OCI-M1 (cell line): ENCODE measurements around the gene TCF12.

ENCODE experiments used
- DNase-seq: peaks from one replicate; lab custom pipeline; 2025; lab: John Stamatoyannopoulos, UW

Gene TCF12

DNA sequence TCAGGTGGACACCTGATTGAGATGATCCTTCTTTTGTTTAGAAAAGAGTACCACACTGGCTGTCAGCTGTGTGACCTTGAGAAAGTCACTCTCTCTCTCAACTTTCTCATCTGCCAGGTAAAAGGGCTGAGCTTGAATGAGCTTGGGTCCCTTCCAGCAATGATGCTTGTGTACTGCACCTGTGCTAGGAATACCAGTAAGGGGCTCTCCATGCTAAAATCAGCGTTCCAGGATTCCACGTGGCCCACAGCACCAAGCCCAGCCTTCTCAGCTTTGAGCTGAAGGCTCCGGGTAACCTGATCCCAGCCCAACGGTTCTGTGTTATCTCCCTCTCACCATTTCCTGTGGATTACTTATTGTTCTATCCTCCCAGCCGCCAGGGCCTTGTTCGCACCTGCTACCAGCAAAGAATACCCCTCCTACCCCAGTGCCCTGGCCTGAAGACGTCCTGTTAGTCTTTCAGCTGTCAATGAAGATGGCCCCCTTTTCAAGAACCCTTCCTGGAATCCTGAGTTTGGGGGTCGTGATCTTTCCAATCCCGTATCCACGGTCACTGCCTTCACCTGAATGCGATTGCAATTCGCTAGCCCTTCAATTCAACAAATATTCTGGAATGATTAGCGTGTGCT is 403.6 kb downstream of the TCF12 start:
- DNase-seq, result peak; percentile 82

DNA sequence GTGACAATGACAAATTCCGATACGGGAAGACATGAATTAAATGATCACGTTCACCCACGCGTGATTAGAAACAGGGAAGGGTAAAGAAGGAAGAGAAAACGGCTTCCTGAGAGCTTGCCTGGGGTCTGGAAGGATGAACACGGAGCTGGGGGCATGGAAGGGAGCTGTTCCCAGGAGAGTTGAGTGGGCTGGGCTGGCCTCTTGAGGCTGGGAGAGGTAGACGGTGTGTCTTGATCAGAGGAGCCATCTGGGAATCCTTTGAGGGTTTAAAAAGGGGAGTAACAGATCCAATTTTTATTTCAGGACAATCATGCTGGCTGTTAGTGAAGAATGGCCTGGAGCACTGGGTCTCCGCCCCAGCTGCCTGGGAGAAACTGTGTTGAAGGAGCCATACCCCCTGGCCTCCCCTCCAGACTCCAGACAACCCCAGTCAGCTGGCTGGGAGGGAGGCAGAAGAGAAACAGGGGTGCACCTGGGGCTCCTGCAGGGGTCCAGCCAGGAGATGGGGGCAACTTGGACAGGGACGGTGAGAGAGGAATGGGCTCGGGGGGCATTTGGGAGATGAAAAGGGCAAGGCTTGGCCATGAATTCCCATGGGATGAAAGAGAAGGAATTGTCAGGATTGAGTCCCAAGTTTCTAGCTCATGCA is 404.3 kb downstream of the TCF12 start:
- no peak for DNase-seq

DNA sequence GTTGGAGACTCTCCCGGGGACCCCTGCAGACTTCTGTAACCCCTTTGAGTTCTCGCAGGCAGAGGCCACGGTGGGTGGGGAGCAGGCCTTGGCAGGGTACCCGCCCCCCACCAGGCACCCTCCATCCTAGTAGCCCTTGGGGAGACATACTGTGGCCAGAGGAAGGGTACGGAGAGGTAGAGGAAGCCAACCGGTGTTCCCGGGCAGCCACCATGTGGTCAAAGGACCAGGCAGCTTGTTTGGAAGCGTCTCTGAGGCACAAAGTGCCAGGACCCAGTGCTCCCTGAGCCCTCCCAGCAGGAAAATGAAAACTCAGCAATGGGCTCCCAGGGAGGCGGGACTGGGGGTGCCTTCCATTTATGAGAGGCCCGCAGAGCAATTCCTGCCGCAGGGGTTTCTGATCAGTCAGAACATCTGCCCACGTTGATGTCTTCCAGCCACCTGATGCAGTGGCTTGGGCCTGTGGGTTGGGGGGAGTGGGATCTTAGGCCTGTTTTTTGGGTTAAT is 404.9 kb downstream of the TCF12 start:
- DNase-seq, result no peak

DNA sequence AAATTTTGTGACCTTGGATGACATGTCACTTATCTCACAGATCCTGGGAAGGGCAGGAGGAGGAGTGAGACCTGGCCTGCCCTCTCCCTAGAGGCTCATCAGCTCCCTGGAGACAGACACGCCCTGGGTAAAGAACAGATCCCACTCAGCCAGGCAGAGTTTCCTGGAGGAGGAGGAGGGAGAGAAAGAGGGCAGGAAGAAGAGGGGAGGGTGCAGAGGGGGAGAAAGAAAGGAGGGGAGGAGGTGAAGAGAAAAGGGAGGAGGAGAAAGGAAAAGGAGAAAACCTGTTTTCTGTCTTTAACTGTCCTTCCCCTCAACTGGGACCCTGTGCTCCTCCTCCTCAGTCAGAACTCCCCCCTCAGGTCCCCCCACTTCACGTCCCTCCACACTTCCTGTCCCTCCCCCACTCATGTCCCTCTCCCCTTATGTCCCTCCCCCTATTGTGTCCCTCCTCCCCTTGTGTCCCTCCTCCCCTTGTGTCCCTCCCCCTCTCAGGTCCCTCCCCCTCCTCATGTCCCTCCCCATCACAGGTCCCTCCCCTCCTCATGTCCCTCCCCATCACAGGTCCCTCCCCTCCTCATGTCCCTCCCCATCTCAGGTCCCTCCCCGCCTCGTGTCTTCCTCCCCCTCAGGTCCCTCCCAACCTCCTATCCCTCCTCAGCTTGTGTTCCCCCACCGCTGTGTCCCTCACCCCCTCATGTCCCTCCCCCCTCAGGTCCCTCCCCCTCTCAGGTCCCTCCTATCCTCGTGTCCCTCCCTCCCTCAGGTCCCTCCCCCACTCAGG is 405.6 kb downstream of the TCF12 start:
- DNase-seq, result peak; percentile 93

DNA sequence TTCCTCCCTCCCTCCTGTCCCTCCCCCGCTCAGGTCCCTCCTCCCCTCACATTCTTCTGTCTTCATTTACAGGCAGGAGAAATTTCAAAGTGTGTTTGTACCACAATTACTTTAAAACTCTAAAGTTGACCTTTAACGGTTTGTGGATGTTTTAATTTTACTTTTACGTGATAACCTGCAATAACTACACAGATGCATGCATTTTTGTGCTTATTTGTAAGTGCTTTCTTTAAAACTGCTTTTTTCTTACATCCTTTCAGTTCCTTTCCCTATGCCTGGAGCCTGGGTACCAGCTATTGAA is 406.1 kb downstream of the TCF12 start:
- DNase-seq, result no peak

DNA sequence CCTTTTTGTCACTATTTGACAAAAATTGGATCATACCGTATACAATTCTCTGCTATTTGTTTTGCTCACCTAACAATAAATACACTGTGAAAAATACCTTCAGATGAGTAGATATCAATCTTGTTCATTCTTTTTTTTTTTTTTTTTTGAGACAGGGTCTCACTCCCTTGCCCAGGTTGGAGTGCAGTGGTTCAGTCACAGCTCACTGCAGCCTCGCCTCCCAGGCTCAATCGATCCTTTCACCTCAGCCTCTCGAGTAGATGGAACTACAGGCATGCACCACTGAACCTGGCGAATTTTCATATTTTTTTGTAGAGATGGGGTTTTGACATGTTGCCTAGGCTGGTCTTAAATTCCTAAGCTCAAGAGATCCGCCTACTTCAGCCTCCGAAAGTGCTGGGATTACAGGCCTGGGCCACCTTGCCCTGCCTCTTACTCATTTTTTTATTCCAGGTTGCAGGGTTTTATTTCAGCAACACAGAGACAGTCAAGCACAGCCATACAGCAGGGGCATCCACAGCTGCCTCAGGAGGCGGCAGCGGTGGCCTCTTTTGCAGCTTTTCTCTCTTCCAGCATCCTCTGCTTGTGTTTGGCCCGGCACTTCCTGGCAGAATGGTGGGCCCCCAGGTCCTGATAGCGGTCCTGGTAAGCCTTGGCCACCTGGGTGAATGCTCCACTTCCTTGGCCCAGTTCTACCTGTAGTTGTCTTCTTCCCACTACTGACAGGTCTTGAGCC is 406.7 kb downstream of the TCF12 start:
- DNase-seq, result no peak

DNA sequence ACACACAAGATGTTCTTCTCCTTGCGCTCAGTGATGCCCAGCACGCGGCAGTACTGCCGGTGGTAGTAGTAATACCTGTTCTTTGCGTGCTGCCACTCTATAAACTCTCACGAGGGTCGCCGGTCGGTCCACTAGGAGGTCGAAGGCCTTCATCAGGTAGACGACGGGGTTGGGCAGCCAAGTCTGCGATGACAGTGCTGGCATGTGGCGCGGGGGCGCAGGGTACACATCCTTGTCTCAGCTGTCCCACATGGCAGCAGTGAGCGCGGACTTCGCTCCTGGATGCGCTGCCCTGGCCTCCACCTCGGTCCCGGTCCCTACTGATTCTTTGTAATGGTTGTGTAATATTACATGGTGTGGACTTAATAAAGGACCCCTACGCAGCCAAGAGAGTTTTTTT is 407.8 kb downstream of the TCF12 start:
- no peak for DNase-seq

DNA sequence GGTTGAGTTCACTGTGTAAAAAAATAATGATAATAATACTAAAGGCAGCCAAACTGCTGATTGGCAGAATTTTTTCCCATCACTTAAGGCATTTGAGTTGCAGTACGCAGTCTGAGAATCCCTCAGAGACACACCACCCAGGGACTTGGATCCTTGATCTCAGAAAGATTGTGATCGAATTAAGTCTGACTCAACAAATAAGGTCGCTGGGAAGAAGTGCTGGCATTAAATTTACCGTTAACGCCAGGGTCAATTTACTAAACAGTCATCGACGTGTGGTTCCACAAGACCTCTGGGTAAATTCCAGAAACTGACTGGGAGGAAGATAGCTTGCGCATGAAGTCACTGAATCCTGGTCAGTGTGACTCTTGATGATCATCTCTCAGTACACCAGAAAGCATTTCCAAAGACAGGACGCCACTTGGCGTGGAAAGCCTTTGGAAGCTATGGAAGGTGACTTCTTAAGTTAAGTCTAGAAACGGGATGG is 409.6 kb downstream of the TCF12 start:
- DNase-seq, result no peak

DNA sequence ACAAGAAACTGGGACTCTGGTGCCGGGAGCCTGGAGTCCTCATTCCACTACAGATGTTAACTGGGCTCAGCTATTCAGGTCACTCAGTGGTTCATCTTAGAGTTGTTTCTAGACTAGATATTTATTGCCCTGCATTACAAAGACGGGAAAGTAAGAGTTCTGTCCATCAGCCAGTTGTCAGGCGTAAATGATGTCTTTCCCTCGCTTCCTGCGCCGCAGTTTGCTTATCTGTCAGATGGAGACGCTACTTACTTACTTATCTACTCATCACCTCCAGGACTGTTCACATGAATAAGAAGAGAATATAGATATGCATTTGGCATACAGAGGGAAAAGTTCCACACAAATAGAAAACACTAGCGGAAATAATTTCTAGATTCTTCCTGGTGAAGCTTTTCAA is 410.0 kb downstream of the TCF12 start:
- DNase-seq, result no peak

DNA sequence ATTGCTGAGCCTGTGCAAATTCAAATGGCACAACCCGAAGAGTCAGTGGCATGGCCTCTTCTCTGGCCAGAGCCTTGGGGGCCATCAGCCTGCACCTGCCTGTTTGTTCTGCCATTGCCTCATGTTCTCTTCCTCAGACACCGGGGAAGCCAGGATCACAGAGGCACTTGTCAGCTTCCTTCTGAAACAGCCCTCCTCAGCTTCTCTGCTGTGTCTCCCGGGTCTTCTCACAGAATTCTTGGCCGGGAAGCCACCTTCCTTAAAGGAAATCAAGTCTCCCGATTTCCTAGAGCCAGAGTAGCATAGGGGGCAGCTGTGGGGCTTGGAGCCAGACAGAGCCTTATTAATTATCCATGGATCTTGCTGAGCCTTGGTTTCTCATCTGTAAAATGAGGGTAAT is 410.5 kb downstream of the TCF12 start:
- DNase-seq, result no peak

DNA sequence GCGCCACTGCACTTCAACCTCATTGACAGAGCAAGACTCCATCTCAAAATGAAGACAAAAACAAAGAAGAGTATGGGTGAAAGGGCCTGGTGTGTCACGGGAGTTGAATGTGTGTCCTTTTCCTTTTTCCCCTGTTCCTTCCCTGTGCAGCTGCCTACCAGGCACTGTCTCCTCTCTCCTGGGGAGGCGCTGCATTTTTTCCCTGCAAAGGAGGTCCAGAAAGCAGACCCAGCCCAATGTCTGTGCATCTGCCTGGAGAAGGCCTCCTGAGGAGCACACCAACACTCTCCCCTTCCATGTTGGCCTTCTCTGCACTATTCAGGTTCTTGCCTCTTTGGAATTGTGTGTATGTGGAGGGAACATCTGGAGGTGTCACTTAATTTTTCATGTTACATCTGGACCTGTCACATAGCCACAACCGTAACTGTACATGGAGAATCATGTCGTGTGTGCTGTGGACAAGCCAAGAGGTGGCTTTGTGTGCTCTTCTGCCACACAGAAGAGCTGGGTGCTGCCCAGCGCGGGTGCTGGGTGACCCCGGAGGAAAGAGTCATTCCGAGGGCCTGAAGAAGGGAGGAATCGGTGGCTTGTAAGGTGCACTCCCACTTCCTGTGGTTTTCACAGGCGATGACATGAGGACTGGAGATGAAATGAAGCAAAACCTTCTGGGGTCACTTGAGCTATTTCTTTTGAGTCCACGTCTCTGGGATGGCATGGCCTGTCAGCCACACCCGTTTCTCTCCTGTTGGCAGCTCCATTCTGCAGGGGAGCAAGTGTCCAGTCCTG is 411.3 kb downstream of the TCF12 start:
- DNase-seq, result no peak

DNA sequence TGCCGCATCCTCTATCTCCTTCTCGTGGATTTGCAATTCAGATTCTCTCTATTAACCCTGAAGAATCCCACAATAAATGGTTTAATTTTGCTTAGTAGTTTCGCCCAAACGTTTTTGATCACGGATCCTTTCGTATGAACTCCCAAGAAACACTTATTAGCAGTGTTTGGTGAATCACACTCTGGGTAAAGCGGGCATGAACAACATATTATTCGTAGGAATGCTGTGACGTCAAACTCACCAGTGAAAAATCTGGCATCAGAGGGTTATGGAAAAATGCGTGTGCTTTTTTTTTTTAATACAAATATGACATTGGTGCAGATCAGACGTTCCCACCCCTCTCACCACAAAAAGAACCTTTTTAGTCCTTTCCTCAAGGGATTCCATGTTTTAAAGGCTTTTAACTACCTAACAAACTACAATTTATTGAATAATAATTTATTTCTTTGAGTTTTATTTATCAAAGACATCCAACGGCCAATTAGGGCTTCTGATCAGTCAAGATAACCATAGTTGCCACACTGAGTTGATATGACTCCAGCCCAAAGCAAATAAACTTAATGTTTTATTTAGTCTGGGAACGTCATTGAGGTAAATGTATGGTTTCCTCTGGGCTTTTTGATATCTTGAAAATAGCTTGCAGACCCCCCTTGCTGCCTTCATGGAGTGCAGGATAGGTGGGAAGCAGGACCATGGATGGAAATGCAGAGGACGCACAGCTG is 412.3 kb downstream of the TCF12 start:
- no peak for DNase-seq

DNA sequence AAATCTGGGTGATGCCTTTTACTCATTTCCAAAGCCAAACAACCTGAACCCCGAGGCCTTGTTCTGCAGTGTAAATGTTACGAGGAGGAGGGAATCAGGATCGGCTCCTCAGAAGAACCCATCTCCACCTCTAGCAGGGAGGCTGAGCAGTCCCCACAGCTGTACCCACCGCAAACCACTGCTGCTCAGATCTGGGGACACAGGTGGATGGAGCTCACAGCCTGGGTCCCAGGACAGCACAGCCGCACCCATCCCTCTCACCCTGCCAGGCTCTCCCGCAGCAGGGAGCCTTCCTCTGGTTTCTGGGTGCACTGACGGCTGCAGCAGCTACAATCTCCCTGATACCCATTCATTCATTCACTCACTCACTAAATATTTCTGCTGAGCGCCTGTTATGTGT is 413.9 kb downstream of the TCF12 start:
- DNase-seq, result no peak

DNA sequence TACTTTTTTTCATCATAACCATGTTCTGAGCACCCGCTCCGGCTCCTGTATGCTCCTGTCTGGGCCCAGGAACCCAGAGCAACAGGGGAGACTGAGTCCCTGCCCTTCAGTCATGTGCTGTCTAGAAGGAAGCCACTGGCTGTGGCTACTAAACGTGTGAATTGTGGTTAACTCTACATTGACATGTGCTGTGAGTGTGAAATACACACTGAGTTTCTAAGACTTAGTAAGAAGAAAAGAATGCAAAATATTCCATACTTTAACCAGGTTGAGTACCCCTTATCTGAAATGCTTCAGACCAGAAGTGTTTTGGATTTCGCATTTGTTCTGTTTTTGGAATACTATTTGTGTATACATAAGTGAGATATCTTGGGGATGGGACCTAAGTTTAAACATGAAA is 415.0 kb downstream of the TCF12 start:
- DNase-seq, result no peak

DNA sequence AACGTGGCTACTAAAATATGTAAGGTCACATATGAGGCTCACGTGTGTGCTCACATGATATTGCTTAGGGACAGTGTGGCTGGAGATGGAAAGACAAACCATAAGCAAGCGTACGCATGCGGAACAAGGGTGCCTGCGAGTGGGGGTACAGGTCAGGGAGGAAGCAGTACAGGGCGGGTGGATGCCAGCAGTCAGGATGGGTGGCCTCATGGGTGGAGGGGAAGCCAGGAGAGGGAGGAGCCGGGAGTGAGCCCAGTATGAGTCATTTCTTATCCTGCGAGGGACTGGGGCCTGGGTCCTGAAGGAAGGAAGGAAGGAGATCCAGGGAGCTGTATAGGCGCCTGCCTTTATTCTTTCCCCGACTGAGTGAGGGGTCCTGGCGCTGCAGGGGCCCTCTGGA is 415.8 kb downstream of the TCF12 start:
- DNase-seq, result no peak

DNA sequence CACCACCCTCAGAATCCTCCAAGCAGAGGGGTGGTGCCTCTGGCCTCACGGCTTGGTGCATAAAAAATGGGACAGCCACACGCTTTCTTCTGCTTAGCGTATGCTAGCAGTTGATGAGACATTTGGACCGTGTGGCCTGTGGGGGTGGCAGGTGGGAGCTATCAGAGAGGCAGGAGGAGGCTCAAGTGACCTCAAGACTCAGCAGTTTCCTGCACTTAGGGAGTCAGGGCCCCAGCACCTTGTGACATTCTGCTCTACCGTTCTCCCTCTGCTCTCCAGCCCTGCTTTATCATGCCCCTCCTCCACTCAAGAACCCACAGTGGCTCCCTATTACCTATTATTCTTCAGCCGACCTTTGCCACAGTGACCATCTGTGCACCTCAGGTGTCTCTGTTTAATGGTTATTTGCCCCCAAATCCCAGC is 416.9 kb downstream of the TCF12 start:
- DNase-seq, result no peak

DNA sequence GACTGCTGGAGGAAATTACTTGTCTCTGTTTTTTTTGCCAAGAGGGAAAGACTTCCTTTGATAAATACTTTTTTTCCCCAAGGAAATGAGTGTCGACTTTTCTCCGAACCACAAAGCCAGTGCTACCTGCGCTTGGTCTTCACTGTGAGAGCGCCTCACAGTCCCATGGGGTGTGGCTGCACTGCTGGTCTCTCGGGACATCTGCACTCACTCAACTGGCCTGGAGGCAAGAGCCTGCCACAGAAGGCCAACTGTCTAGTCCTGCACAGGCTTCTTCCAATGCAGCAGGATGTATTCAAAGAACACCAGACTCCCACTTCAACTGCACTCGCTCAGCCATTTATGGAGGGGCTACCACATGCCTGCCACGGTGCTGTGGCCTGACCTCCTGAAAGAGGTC is 417.3 kb downstream of the TCF12 start:
- DNase-seq, result no peak

DNA sequence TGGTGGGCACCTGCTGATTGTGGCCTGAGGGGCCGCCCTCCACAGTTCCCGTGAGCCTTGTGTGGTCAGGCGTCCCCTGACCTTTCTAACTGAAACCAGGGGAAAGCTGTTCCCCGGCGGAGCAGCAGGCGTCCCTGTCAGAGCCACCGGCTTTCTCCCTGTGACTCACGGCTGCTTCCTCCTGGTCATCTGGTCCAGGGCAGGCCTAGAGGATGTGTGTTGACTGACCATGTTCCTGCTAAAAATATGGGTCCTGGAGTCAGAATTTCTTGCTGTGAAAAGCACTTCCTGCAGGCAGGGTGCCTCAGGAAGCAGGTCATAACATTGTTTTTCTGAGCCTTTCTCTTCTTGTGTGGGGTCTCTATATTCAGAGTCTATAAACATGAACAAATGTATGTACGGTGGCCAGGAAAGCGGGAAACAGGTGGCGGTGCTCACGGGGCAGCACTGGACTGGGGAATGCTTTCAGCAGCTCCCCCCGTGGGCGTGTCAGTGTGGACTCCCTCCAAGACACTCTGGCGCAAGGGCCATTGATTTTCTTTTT is 419.5 kb downstream of the TCF12 start:
- no peak for DNase-seq

DNA sequence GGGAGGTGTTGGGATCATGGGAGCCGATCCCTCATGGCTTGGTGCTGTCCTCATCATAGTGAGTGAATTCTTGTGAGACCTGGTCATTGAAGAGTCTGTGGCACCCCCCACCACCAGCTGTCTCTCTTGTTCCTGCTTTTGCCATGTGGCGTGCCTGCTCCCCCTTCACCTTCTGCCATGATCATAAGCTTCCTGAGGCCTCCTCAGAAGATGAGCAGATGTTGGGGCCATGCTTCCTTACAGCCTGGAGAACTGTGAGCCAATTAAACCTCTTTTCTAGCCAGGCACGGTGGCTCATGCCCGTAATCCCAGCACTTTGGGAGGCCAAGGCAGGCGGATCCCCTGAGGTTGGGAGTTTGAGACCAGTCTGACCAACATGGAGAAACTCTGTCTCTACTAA is 420.9 kb downstream of the TCF12 start:
- no peak for DNase-seq
